GM12801 (cell line): ENCODE data around the gene ARFIP2.

ENCODE experiments used
- CTCF ChIP-seq: IDR thresholded peaks from one replicate; pipeline ENCODE4 v1.5.1; 2011; ENCODE audit warnings: control low read depth; ENCODE audit not compliant: insufficient read length; ENCODE audit errors: extremely low read depth

Gene ARFIP2

GRCh38 chr11:6480299-6480914, 724 bp downstream of the ARFIP2 start:
- TF ChIP-seq CTCF, result no peak

- no peak for TF ChIP-seq CTCF
Measured at GRCh38 chr11:6476571-6476970, 4.6 kb downstream of the ARFIP2 start.

GRCh38 chr11:6475936-6476335, 5.2 kb downstream of the ARFIP2 start:
- no peak for TF ChIP-seq CTCF

- TF ChIP-seq CTCF, result no peak
Measured at GRCh38 chr11:6474806-6475500, 6.2 kb downstream of the ARFIP2 start.

- no peak for TF ChIP-seq CTCF
Measured at GRCh38 chr11:6474413-6474792, 6.7 kb downstream of the ARFIP2 start.

GRCh38 chr11:6473451-6474412, 7.4 kb downstream of the ARFIP2 start, which contains the start of gene TRIM3:
TSS of gene TRIM3 (minus strand) at chr11:6473941. CDS start at chr11:6465695, 8,246 bp downstream.
- TF ChIP-seq CTCF, result no peak

- no peak for TF ChIP-seq CTCF
Measured at GRCh38 chr11:6472934-6473333, 8.2 kb downstream of the ARFIP2 start.
